GM12801 (cell line): Measurements from ENCODE around the gene PAPOLG.

Source experiments
- CTCF ChIP-seq: IDR thresholded peaks from one replicate; pipeline ENCODE4 v1.5.1; 2011; ENCODE audit warnings: control low read depth; ENCODE audit not compliant: insufficient read length; ENCODE audit errors: extremely low read depth

Gene PAPOLG

GRCh38 chr2:60756097-60757087 lies at the start of gene PAPOLG:
Gene PAPOLG, plus strand, starts transcription at chr2:60756268. Its CDS starts 211 bp downstream, at chr2:60756479.
- no peak for TF ChIP-seq CTCF

DNA sequence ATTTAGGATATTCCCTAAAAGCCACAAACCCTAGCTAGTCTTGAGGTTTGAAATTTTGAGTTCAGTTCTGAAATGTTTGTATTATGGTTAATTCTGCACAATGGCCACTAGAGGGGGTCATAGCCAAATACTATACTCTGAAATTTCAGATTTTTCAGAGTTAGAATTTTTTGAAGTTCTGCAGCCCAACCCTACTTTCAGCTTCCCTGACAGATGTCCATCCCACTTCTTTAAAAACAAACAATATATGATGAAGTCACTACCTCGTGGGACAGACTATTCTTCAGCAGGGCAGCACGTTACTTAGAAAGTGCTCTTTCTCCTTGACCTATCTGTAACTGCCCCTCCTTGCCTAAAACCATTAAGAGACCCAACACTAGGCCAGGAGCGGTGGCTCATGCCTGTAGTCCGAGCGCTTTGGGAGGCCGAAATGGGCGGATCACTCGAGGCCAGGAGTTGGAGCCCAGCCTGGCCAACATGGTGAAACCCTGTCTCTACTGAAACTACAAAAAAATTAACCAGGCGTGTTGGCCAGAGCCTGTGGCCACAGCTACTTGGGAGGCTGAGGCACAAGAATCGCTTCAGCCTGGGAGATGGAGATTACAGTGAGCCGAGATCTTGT lies 48.2 kb upstream of the PAPOLG start:
- peak; percentile 7 for TF ChIP-seq CTCF

- no peak for TF ChIP-seq CTCF
Measured at GRCh38 chr2:60708630-60709320, 47.3 kb upstream of the PAPOLG start.

DNA sequence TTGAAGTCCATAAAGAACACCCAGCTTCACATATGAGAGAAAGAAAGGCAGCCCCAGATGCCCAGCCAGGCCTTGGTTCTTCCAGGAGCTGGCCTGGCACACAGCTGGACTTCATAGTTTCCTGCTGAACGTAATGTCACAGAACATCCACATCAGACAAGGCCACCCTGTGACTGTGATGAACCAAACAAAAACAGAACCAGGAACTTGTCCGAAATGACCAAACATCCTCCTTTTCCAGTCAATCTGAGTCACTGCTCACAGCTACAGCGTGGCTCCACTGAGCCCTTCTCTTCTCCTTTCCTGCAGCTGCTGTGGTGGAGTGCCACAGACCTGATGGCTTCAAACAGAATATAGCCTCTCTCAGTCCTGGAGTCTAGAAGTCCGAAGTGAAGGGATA lies 45.4 kb upstream of the PAPOLG start:
- no peak for TF ChIP-seq CTCF

- TF ChIP-seq CTCF, result no peak
Measured at GRCh38 chr2:60715561-60715960, 40.5 kb upstream of the PAPOLG start.

DNA sequence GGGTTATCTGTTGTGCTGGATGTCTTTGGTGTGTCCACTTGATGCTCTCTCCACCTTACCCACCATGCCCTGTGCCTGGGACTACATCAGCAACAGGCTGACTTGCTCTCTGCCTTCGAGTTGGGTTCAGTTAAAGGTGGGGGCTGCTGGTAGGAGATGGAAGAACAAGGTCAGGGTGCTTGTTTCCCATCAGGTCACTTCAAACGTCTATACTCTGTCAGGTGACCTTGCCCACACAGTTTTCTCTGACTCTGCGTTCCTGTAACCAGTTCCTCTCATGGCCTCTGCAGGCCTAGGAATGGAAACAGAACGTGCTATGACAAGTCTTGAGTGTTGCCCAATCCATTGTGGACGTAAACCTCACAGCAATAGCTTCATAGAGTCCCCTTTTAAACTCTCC lies 38.4 kb upstream of the PAPOLG start:
- no peak for TF ChIP-seq CTCF

DNA sequence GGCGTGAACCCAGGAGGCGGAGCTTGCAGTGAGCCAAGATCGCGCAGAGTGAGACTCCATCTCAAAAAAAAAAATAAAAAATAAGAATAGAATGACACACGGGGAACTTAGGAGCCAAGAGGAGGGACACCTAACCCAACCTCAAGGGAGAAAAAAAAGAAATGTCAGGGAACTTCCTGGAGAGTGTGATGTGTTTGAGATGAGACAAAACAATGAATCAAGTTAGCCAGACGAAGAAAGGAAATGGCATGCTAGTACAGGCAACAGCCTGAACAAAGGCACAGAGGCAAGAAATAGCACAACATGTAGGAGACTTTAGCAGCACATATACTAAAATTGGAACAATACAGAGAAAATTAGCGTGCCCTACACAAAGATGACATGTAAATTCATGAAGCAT lies 36.7 kb upstream of the PAPOLG start:
- TF ChIP-seq CTCF, result no peak
